Neural cell (in vitro differentiated cells): ENCODE data around the gene RPS24. TPM values are rescaled to one million over a fixed set of nuclear protein-coding genes. Genes with fewer than 3 reads are reported as not detected.
"Not testable (repeated sequence)": the region's sequence is repeated elsewhere in the genome, so short reads cannot be mapped to it uniquely, and the experiment has no call there.

Experiments used
- H2AFZ ChIP-seq: fragments of 200-600, 300-800 bp; sonication (generic), shearing (Covaris generic); 2 replicates; pipeline ENCODE4 v1.6.0; 2014; ENCODE audit warnings: low read depth, mild to moderate bottlenecking, antibody characterized with exemption, low read length, moderate library complexity
- H3F3A ChIP-seq: fragments of 200-600 bp; shearing (Covaris generic); 2 replicates; pipeline ENCODE4 v1.6.1; 2016; ENCODE audit warnings: mild to moderate bottlenecking, moderate library complexity, mixed read lengths, antibody characterized with exemption, low read length; ENCODE audit not compliant: insufficient read depth, poor library complexity, severe bottlenecking
- H3K27ac ChIP-seq: fragments of 200-600, 300-800 bp; sonication (generic), shearing (Covaris generic); 2 replicates; pipeline ENCODE4 v1.5.1; 2014; ENCODE audit warnings: mild to moderate bottlenecking, low read length, moderate library complexity
- H3K27me3 ChIP-seq: fragments of 300-800, 200-600 bp; sonication (generic), shearing (Covaris generic); 2 replicates; pipeline ENCODE4 v1.6.0; 2014; ENCODE audit warnings: mild to moderate bottlenecking, low read depth, low read length, moderate library complexity; ENCODE audit not compliant: insufficient read depth
- H3K36me3 ChIP-seq: fragments of 300-800, 200-600 bp; sonication (generic), shearing (Covaris generic); 2 replicates; pipeline ENCODE4 v1.5.1; 2014; ENCODE audit warnings: mild to moderate bottlenecking, antibody characterized with exemption, low read length, moderate library complexity; ENCODE audit not compliant: insufficient read depth
- H3K4me2 ChIP-seq: fragments of 300-800, 200-600 bp; sonication (generic), shearing (Covaris generic); 2 replicates; pipeline ENCODE4 v1.6.0; 2014; ENCODE audit warnings: mild to moderate bottlenecking, low read length
- H3K4me3 ChIP-seq: fragments of 300-800, 200-600 bp; sonication (generic), shearing (Covaris generic); 2 replicates; pipeline ENCODE4 v1.5.1; 2014; ENCODE audit warnings: mild to moderate bottlenecking, low read length, moderate library complexity
- H3K79me2 ChIP-seq: fragments of 200-600 bp; shearing (Covaris generic); replicated peaks from 2 replicates; pipeline ENCODE4 v1.6.0; 2014; ENCODE audit warnings: mild to moderate bottlenecking, low read length, moderate library complexity; ENCODE audit not compliant: insufficient read depth
- H3K9ac ChIP-seq: fragments of 300-800, 200-600 bp; sonication (generic), shearing (Covaris generic); 2 replicates; pipeline ENCODE4 v1.6.1; 2016; ENCODE audit warnings: mild to moderate bottlenecking, low read length, mixed read lengths
- H3K9me2 ChIP-seq: fragments of 200-600 bp; shearing (Covaris generic); 2 replicates; pipeline ENCODE4 v1.6.1; 2016; ENCODE audit warnings: mild to moderate bottlenecking, low read length, mixed read lengths; ENCODE audit not compliant: insufficient read depth
- H3K9me3 ChIP-seq: fragments of 200-600, 300-800 bp; sonication (generic), shearing (Covaris generic); 2 replicates; pipeline ENCODE4 v1.6.1; 2016; ENCODE audit warnings: mild to moderate bottlenecking, mixed run types, low read length, moderate library complexity, mixed read lengths
- H4K20me1 ChIP-seq: fragments of 200-600 bp; shearing (Covaris generic); 2 replicates; pipeline ENCODE4 v1.6.1; 2016; ENCODE audit warnings: mild to moderate bottlenecking, mixed run types; ENCODE audit not compliant: insufficient read depth
- CTCF ChIP-seq: fragments of 450-650 bp; IDR thresholded peaks from 2 replicates; pipeline ENCODE4 v1.5.1; 2014; ENCODE audit warnings: antibody characterized with exemption, mild to moderate bottlenecking, moderate library complexity; ENCODE audit not compliant: poor library complexity, severe bottlenecking
- EP300 ChIP-seq: fragments of 450-650 bp; conservative IDR thresholded peaks from 2 replicates; pipeline ENCODE4 v1.6.1; 2014; ENCODE audit warnings: antibody characterized with exemption, mild to moderate bottlenecking, moderate library complexity; ENCODE audit not compliant: poor library complexity, severe bottlenecking
- EZH2 ChIP-seq: fragments of 200-600, 300-800 bp; shearing (Covaris generic), sonication (generic); IDR thresholded peaks from 2 replicates; pipeline ENCODE4 v1.6.1; 2014; ENCODE audit warnings: antibody characterized with exemption, low read length, borderline replicate concordance, mild to moderate bottlenecking; ENCODE audit not compliant: insufficient read depth, poor library complexity, severe bottlenecking
- MXI1 ChIP-seq: fragments of 450-650 bp; conservative IDR thresholded peaks from 2 replicates; pipeline ENCODE4 v1.6.1; 2014; ENCODE audit warnings: antibody characterized with exemption, mild to moderate bottlenecking; ENCODE audit not compliant: poor library complexity, severe bottlenecking
- POLR2AphosphoS5 ChIP-seq: IDR thresholded peaks from 2 replicates; pipeline ENCODE4 v1.6.1; 2012
- RAD21 ChIP-seq: fragments of 450-650 bp; conservative IDR thresholded peaks from 2 replicates; pipeline ENCODE4 v1.6.1; 2014; ENCODE audit warnings: antibody characterized with exemption, mild to moderate bottlenecking, moderate library complexity
- REST ChIP-seq: IDR thresholded peaks from 2 replicates; pipeline ENCODE4 v1.6.1; 2012; ENCODE audit warnings: borderline replicate concordance
- SMC3 ChIP-seq: fragments of 450-650 bp; conservative IDR thresholded peaks from 2 replicates; pipeline ENCODE4 v1.6.1; 2014; ENCODE audit warnings: antibody characterized with exemption, mild to moderate bottlenecking, moderate library complexity; ENCODE audit not compliant: poor library complexity
- TAF1 ChIP-seq: IDR thresholded peaks from 2 replicates; pipeline ENCODE4 v1.6.1; 2012; ENCODE audit warnings: low read depth
- polyA plus RNA-seq: library from polyadenylated mRNA; depleted of rRNA; stranded (reverse); fragments of >200 nt; gene quantifications from 2 replicates; pipeline ENCODE4 v1.2.3, GENCODE V29; 2014

RPS24 gene
- polyA plus RNA-seq, 1 donor from 2014 or later = 2,734 TPM

- Histone ChIP-seq H3K4me2 (no peak overlapping the region), H3K27me3 (no peaks in the 10 kb centered on the region), H3K9ac (no peak overlapping the region), H3K27ac (no peak overlapping the region), H4K20me1 (no peaks in the 10 kb centered on the region), H3K9me3 (no peaks in the 10 kb centered on the region), H3F3A (no peaks in the 10 kb centered on the region), H3K79me2 (no peaks in the 10 kb centered on the region), H3K9me2 (no peaks in the 10 kb centered on the region), H3K36me3 (no peaks in the 10 kb centered on the region), H2AFZ (no peak overlapping the region), H3K4me3 (no peak overlapping the region)
- TF ChIP-seq MXI1 (no peak), REST (no peak), SMC3 (no peak), EP300 (no peak), CTCF (no peak), TAF1 (no peak), EZH2 (no peak), RAD21 (no peak), POLR2AphosphoS5 (no peak)
Observed at GRCh38 chr10:77993620-77994019, 40.0 kb upstream of the RPS24 start.

GRCh38 chr10:77998780-77999179 is 34.9 kb upstream of the RPS24 start:
- not testable (repeated sequence) for H3K27ac ChIP-seq, H3K36me3 ChIP-seq, H3K9me3 ChIP-seq, H3K9ac ChIP-seq, H3K79me2 ChIP-seq, H3K4me3 ChIP-seq, H3K9me2 ChIP-seq, H3K27me3 ChIP-seq, H2AFZ ChIP-seq, H4K20me1 ChIP-seq, H3K4me2 ChIP-seq, H3F3A ChIP-seq

GRCh38 chr10:78000206-78000605 is 33.5 kb upstream of the RPS24 start:
- H3F3A ChIP-seq = no peaks in the 10 kb centered on the region
- no peak overlapping the region for H3K4me3 ChIP-seq
- TF ChIP-seq SMC3 = no peak
- no peak overlapping the region for H3K9ac ChIP-seq
- peaks cover 3% of the 10 kb centered on the region for H3K36me3 ChIP-seq
- H3K4me2 ChIP-seq = no peak overlapping the region
- H4K20me1 ChIP-seq = no peaks in the 10 kb centered on the region
- H3K9me2 ChIP-seq = no peaks in the 10 kb centered on the region
- H3K79me2 ChIP-seq = no peaks in the 10 kb centered on the region
- H2AFZ ChIP-seq = no peak overlapping the region
- H3K27me3 ChIP-seq = no peaks in the 10 kb centered on the region
- H3K9me3 ChIP-seq = no peaks in the 10 kb centered on the region
- no peak overlapping the region for H3K27ac ChIP-seq
